ENCODE data around the gene RNF125.

DNA sequence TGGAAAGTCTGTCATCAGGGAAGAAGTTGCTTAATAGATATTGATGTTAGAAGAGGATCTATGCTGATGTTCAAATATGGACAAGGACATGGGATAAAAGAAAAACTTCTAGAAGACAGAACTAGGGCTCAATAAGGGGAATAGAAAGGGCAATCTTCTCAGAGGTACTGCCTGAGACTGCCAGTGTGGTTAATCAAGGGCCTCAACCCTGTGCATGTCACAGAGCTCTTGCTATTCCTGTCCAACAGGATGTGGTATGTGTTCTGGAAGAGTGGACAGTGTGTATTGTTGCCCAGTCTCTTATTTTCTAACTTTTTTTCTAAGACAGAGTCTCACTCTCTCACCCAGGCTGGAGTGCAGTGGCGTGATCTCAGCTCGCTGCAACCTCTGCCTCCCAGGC is 27.8 kb upstream of the RNF125 start:
- TF ChIP-seq FOSB (CRISPR knock-in tag; IDR thresholded peaks at IDR 0.05) (no peak), ZSCAN20 (CRISPR knock-in tag; IDR thresholded peaks at IDR 0.05) (no peak), POLR2A (IDR thresholded peaks at IDR 0.05; ENCODE audit: low read length) (no peak), CBX8 (IDR thresholded peaks at IDR 0.05) (no peak), ESRRA (IDR thresholded peaks at IDR 0.05; ENCODE audit: borderline replicate concordance, low read length) (no peak), POLR2AphosphoS2 (conservative IDR thresholded peaks at IDR 0.05; ENCODE audit: low read length) (no peak)
- TF ChIP-seq, protein P1, sequence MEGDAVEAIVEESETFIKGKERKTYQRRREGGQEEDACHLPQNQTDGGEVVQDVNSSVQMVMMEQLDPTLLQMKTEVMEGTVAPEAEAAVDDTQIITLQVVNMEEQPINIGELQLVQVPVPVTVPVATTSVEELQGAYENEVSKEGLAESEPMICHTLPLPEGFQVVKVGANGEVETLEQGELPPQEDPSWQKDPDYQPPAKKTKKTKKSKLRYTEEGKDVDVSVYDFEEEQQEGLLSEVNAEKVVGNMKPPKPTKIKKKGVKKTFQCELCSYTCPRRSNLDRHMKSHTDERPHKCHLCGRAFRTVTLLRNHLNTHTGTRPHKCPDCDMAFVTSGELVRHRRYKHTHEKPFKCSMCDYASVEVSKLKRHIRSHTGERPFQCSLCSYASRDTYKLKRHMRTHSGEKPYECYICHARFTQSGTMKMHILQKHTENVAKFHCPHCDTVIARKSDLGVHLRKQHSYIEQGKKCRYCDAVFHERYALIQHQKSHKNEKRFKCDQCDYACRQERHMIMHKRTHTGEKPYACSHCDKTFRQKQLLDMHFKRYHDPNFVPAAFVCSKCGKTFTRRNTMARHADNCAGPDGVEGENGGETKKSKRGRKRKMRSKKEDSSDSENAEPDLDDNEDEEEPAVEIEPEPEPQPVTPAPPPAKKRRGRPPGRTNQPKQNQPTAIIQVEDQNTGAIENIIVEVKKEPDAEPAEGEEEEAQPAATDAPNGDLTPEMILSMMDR (IDR thresholded peaks at IDR 0.05) = no peak
- TF ChIP-seq, protein P2, sequence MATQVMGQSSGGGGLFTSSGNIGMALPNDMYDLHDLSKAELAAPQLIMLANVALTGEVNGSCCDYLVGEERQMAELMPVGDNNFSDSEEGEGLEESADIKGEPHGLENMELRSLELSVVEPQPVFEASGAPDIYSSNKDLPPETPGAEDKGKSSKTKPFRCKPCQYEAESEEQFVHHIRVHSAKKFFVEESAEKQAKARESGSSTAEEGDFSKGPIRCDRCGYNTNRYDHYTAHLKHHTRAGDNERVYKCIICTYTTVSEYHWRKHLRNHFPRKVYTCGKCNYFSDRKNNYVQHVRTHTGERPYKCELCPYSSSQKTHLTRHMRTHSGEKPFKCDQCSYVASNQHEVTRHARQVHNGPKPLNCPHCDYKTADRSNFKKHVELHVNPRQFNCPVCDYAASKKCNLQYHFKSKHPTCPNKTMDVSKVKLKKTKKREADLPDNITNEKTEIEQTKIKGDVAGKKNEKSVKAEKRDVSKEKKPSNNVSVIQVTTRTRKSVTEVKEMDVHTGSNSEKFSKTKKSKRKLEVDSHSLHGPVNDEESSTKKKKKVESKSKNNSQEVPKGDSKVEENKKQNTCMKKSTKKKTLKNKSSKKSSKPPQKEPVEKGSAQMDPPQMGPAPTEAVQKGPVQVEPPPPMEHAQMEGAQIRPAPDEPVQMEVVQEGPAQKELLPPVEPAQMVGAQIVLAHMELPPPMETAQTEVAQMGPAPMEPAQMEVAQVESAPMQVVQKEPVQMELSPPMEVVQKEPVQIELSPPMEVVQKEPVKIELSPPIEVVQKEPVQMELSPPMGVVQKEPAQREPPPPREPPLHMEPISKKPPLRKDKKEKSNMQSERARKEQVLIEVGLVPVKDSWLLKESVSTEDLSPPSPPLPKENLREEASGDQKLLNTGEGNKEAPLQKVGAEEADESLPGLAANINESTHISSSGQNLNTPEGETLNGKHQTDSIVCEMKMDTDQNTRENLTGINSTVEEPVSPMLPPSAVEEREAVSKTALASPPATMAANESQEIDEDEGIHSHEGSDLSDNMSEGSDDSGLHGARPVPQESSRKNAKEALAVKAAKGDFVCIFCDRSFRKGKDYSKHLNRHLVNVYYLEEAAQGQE (IDR thresholded peaks at IDR 0.05) = no peak
- TF ChIP-seq, protein P3, sequence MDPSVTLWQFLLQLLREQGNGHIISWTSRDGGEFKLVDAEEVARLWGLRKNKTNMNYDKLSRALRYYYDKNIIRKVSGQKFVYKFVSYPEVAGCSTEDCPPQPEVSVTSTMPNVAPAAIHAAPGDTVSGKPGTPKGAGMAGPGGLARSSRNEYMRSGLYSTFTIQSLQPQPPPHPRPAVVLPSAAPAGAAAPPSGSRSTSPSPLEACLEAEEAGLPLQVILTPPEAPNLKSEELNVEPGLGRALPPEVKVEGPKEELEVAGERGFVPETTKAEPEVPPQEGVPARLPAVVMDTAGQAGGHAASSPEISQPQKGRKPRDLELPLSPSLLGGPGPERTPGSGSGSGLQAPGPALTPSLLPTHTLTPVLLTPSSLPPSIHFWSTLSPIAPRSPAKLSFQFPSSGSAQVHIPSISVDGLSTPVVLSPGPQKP (IDR thresholded peaks at IDR 0.05; ENCODE audit: low read depth, low read length) = no peak
